HepG2 (cell line): ENCODE results near the gene ATP5PF. TPM values are rescaled to one million over a fixed set of nuclear protein-coding genes. Genes with fewer than 3 reads are reported as not detected.

Experiments
- ATAC-seq: fragments of 200-7000 bp; cut with Tn5 transposase; 3 replicates; pipeline ENCODE4 v1.9.1; 2020; ENCODE audit warnings: mild to moderate bottlenecking, moderate library complexity
- BruUV-seq: library from RNA; stranded (reverse); fragments of 400-500 nt; replicated peaks from 2 replicates; lab custom pipeline; 2021; lab: Mats Ljungman, UMichigan
- CTCF ChIA-PET: fragments of 300-600 bp; formaldehyde crosslinking; extraction: SDS; loops from one replicate; lab custom pipeline; 2021; ENCODE audit warnings: low total read pairs, inconsistent platforms, low intra/inter-chr PET ratio; lab: Yijun Ruan, JAX
- POLR2A ChIA-PET: fragments of 350-600 bp; sonication (Branson Sonifier 250); formaldehyde crosslinking; loops from one replicate; lab custom pipeline; 2020; ENCODE audit warnings: antibody characterized with exemption, inconsistent platforms; lab: Yijun Ruan, JAX
- DNase-seq: peaks from one replicate; pipeline ENCODE4 v3.0.0-alpha.2; 2015; ENCODE audit warnings: low spot score
- FAIRE-seq: peaks from 3 replicates; lab custom pipeline; 2011; peaks lifted over from hg19 to GRCh38; lab: Jason Lieb, UNC
- H2AFZ ChIP-seq: one replicate; pipeline ENCODE4 v1.6.1; 2011; ENCODE audit warnings: low read length, inconsistent platforms
- H3K27ac ChIP-seq: fragments of 300-600 bp; 3 replicates; pipeline ENCODE4 v1.8.0; 2011; ENCODE audit warnings: mixed run types, mild to moderate bottlenecking, mixed read lengths, low read length, inconsistent platforms; ENCODE audit not compliant: insufficient read depth; ENCODE audit errors: extremely low read length
- H3K27me3 ChIP-seq, 2 experiments: fragments of 200-600 bp in 1 of 2; 2 replicates in 1 of 2; 3 replicates in 1 of 2; pipeline versions ENCODE4 v1.6.0 to v1.8.0; 2011; ENCODE audit warnings: low read length in 2 of 2, mild to moderate bottlenecking in 2 of 2, moderate library complexity in 2 of 2, inconsistent platforms in 1 of 2; ENCODE audit not compliant: insufficient read depth in 2 of 2, control insufficient read depth in 1 of 2
- H3K36me3 ChIP-seq, 2 experiments: fragments of 200-600 bp in 1 of 2; replicated peaks in 1 of 2; 2 replicates in 1 of 2; 3 replicates in 1 of 2; pipeline versions ENCODE4 v1.5.1 to v1.8.0; 2011; ENCODE audit warnings: low read length in 2 of 2, inconsistent platforms in 1 of 2; ENCODE audit not compliant: insufficient read depth in 2 of 2, control insufficient read depth in 1 of 2
- H3K4me1 ChIP-seq: 2 replicates; pipeline ENCODE4 v1.5.1; 2012; ENCODE audit warnings: low read length, inconsistent platforms; ENCODE audit not compliant: insufficient read depth
- H3K4me2 ChIP-seq: 2 replicates; pipeline ENCODE4 v1.6.0; 2011; ENCODE audit warnings: low read depth, low read length, inconsistent platforms
- H3K4me3 ChIP-seq, 3 experiments: fragments of 200-600 bp in 1 of 3; sonication (generic), shearing (Covaris generic) in 1 of 3; replicated peaks in 1 of 3; 2 replicates each; pipeline ENCODE4 v1.5.1; 2011 to 2016; ENCODE audit warnings: low read length in 3 of 3, inconsistent platforms in 2 of 3, low read depth in 2 of 3, mild to moderate bottlenecking in 2 of 3, control low read depth in 1 of 3, mixed read lengths in 1 of 3; ENCODE audit not compliant: insufficient read depth in 1 of 3
- H3K79me2 ChIP-seq: one replicate; pipeline ENCODE4 v1.6.1; 2011; ENCODE audit warnings: low read length, inconsistent platforms; ENCODE audit not compliant: insufficient read depth
- H3K9ac ChIP-seq: 2 replicates; pipeline ENCODE4 v1.6.0; 2011; ENCODE audit warnings: mild to moderate bottlenecking, low read depth, low read length, inconsistent platforms; ENCODE audit not compliant: insufficient read depth
- H3K9me3 ChIP-seq: 2 replicates; pipeline ENCODE4 v1.5.1; 2012; ENCODE audit warnings: mild to moderate bottlenecking, low read length
- H4K20me1 ChIP-seq: 2 replicates; pipeline ENCODE4 v1.6.0; 2011; ENCODE audit warnings: inconsistent platforms, mild to moderate bottlenecking, low read length, moderate library complexity; ENCODE audit not compliant: insufficient read depth
- MBD4 ChIP-seq: IDR thresholded peaks from 2 replicates; pipeline ENCODE4 v1.6.1; 2012; ENCODE audit warnings: low read length, inconsistent platforms, borderline replicate concordance
- MEF2D ChIP-seq: sonication (generic); formaldehyde crosslinking; IDR thresholded peaks from 2 replicates; pipeline ENCODE4 v1.5.1; 2020; ENCODE audit warnings: mild to moderate bottlenecking, missing genetic modification reagents
- NFATC3 ChIP-seq: sonication (generic); formaldehyde crosslinking; IDR thresholded peaks from 2 replicates; pipeline ENCODE4 v1.5.1; 2020; ENCODE audit warnings: mild to moderate bottlenecking, missing genetic modification reagents
- SNAPC2 ChIP-seq: sonication (generic); formaldehyde crosslinking; IDR thresholded peaks from 2 replicates; pipeline ENCODE4 v1.8.1; 2022; ENCODE audit warnings: mild to moderate bottlenecking, missing genetic modification reagents
- SPEN ChIP-seq: sonication (generic); formaldehyde crosslinking; IDR thresholded peaks from 2 replicates; pipeline ENCODE4 v1.5.1; 2020; ENCODE audit warnings: low read depth, mild to moderate bottlenecking, missing genetic modification reagents
- ZNF274 ChIP-seq: sonication (generic); formaldehyde crosslinking; IDR thresholded peaks from 2 replicates; pipeline ENCODE4 v1.5.1; 2020; ENCODE audit warnings: mild to moderate bottlenecking, missing genetic modification reagents
- ZNF761 ChIP-seq: sonication (generic); formaldehyde crosslinking; conservative IDR thresholded peaks from 2 replicates; pipeline ENCODE4 v1.4.0; 2020; ENCODE audit warnings: mild to moderate bottlenecking, missing genetic modification reagents
- WGBS: methylation state at CpG from one replicate; pipeline ENCODE4 v1.1.6; 2017; ENCODE audit warnings: low lambda C conversion rate; 5-methylcytosine and 5-hydroxymethylcytosine counted together
- in situ Hi-C: cut with HindIII; loops from 2 replicates; pipeline ENCODE4 v1.10.0; 2017; ENCODE audit warnings: low pct_unique_long_range_greater_than_20kb; ENCODE audit not compliant: extremely low pct_ligation_motif_present
- intact Hi-C: fragments of 100-400 bp; cut with micrococcal nuclease; formaldehyde crosslinking; loops from one replicate; pipeline ENCODE4 v1.10.0; 2022; ENCODE audit not compliant: unreplicated experiment
- polyA plus RNA-seq, 8 experiments: library from polyadenylated mRNA; depleted of rRNA in 3 of 8; stranded (reverse) in 7 of 8; unstranded in 1 of 8; fragments of >200 nt; fragmentation: Illumina TruSeq in 4 of 8; extraction: Trizol in 4 of 8; gene quantifications; 2 replicates each; pipeline versions ENCODE4 v1.2.1 to v1.2.3, GENCODE V29; 2011 to 2016; ENCODE audit warnings: low read depth in 4 of 8, missing spikeins in 1 of 8, mixed read lengths in 1 of 8; ENCODE audit not compliant: insufficient read depth in 1 of 8
- total RNA-seq, 5 experiments: library from RNA; depleted of rRNA; stranded (reverse); fragments of >200 nt; fragmentation: Illumina TruSeq; extraction: Trizol; gene quantifications; 2 replicates each; pipeline ENCODE4 v1.2.3, GENCODE V29; 2016; ENCODE audit warnings: low read depth in 1 of 5
- TF ChIP-seq, protein P1 (sequence below): sonication (generic); formaldehyde crosslinking; IDR thresholded peaks from 2 replicates; pipeline ENCODE4 v1.5.0; 2020; ENCODE audit warnings: mild to moderate bottlenecking, missing genetic modification reagents, moderate library complexity
- TF ChIP-seq, protein P2 (sequence below): IDR thresholded peaks from 2 replicates; pipeline ENCODE4 v1.6.1; 2016
- TF ChIP-seq, protein P3 (sequence below): sonication (generic); formaldehyde crosslinking; IDR thresholded peaks from 2 replicates; pipeline ENCODE4 v1.4.0; 2020; ENCODE audit warnings: mild to moderate bottlenecking, low read depth, missing genetic modification reagents
- TF ChIP-seq, protein P4 (sequence below): sonication (generic); formaldehyde crosslinking; IDR thresholded peaks from 2 replicates; pipeline ENCODE4 v1.4.0; 2020; ENCODE audit warnings: mild to moderate bottlenecking, missing genetic modification reagents

Gene ATP5PF
- total and polyA plus RNA-seq, 2 of the 13 experiments (the other 11 are each of a cell fraction or from before 2014, with no cell fraction given): 131 to 157 TPM

DNA sequence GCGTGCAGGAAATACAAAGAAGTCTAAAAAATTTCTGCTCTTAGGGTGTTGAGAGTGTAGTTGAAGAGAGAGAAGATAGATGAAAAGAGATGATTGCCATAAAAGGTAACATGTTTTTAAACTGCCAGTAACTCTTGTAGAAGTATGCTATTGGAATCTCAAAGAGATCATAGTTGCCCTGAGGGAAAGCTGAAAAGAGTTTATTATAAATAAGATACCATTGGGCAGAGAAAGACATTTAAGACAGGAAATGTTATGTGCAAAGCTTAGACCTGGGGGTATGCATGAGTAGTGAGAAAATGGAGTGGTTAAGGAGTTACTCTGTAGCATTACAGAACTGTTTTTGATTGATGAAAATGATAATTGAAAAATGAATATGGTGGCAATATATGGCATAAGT lies 17.7 kb upstream of the ATP5PF start:
- Histone ChIP-seq H3K9me3 (no peaks in the 10 kb centered on the region), H3K79me2 (no peaks in the 10 kb centered on the region), H3K27me3 (no peaks in the 10 kb centered on the region), H4K20me1 (no peaks in the 10 kb centered on the region), H3K36me3 (peaks cover 2 to 48% of the 10 kb centered on the region in 2 experiments; a peak in 3 of 5 replicates), H3K4me3 (no peak overlapping the region), H3K27ac (no peak overlapping the region), H3K9ac (no peak overlapping the region), H3K4me2 (no peak overlapping the region), H3K4me1 (no peaks in the 10 kb centered on the region), H2AFZ (no peak overlapping the region)
- WGBS: 100% methylated on average over 1 of the region's 1 CpG
- ATAC-seq: no peak
- in situ Hi-C loops: no loop called here
- ChIA-PET POLR2A (no interaction called here), CTCF (no interaction called here)
- DNase-seq: no peak
- intact Hi-C loops: no loop called here
- TF ChIP-seq MEF2D (CRISPR knock-in tag) (no peak), NFATC3 (CRISPR knock-in tag) (no peak), SPEN (no peak), MBD4 (no peak), ZNF274 (CRISPR knock-in tag) (no peak)
- TF ChIP-seq, protein P1, sequence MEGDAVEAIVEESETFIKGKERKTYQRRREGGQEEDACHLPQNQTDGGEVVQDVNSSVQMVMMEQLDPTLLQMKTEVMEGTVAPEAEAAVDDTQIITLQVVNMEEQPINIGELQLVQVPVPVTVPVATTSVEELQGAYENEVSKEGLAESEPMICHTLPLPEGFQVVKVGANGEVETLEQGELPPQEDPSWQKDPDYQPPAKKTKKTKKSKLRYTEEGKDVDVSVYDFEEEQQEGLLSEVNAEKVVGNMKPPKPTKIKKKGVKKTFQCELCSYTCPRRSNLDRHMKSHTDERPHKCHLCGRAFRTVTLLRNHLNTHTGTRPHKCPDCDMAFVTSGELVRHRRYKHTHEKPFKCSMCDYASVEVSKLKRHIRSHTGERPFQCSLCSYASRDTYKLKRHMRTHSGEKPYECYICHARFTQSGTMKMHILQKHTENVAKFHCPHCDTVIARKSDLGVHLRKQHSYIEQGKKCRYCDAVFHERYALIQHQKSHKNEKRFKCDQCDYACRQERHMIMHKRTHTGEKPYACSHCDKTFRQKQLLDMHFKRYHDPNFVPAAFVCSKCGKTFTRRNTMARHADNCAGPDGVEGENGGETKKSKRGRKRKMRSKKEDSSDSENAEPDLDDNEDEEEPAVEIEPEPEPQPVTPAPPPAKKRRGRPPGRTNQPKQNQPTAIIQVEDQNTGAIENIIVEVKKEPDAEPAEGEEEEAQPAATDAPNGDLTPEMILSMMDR (CRISPR knock-in tag): no peak
- FAIRE-seq: no peak
- no TSS peak for BruUV-seq

DNA sequence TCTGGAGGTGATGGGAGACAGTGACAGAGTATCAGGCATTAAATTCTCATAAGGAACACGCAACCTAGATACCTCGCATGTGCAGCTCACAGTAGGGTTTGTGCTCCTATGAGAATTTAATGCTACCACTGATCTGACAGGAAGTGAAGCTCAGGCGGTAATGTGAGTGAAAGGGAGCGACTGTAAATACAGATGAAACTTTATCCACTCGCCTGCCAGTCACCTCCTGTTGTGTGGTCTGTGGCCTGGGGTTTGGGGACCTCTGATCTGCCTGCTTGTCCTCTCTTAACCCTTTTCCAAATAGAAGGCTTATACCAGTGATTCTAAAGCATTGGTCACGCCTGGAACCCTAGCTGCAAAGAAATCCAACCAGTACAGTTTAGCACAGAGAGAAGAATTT lies 15.4 kb upstream of the ATP5PF start:
- FAIRE-seq: no peak
- BruUV-seq: no TSS peak
- no peak for ATAC-seq
- CTCF ChIA-PET: no interaction called here
- Histone ChIP-seq H3K4me3 (no peak overlapping the region), H3K36me3 (peaks cover 0 to 51% of the 10 kb centered on the region in 2 experiments; a peak in 3 of 5 replicates), H3K9me3 (no peaks in the 10 kb centered on the region), H4K20me1 (no peaks in the 10 kb centered on the region), H3K27me3 (no peaks in the 10 kb centered on the region), H3K4me1 (no peaks in the 10 kb centered on the region), H3K27ac (no peak overlapping the region), H3K79me2 (no peaks in the 10 kb centered on the region), H2AFZ (no peak overlapping the region), H3K9ac (no peak overlapping the region), H3K4me2 (no peak overlapping the region)
- POLR2A ChIA-PET: no interaction called here
- in situ Hi-C loops (no loop called here), intact Hi-C loops (no loop called here)
- DNase-seq: no peak
- WGBS: 94% methylated on average over 6 of the region's 6 CpGs
- TF ChIP-seq, protein P2, sequence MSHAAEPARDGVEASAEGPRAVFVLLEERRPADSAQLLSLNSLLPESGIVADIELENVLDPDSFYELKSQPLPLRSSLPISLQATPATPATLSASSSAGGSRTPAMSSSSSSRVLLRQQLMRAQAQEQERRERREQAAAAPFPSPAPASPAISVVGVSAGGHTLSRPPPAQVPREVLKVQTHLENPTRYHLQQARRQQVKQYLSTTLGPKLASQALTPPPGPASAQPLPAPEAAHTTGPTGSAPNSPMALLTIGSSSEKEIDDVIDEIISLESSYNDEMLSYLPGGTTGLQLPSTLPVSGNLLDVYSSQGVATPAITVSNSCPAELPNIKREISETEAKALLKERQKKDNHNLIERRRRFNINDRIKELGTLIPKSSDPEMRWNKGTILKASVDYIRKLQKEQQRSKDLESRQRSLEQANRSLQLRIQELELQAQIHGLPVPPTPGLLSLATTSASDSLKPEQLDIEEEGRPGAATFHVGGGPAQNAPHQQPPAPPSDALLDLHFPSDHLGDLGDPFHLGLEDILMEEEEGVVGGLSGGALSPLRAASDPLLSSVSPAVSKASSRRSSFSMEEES (CRISPR knock-in tag): no peak
- TF ChIP-seq ZNF274 (CRISPR knock-in tag) (no peak), SNAPC2 (CRISPR knock-in tag) (no peak), ZNF761 (CRISPR knock-in tag) (no peak)
- TF ChIP-seq, protein P3, sequence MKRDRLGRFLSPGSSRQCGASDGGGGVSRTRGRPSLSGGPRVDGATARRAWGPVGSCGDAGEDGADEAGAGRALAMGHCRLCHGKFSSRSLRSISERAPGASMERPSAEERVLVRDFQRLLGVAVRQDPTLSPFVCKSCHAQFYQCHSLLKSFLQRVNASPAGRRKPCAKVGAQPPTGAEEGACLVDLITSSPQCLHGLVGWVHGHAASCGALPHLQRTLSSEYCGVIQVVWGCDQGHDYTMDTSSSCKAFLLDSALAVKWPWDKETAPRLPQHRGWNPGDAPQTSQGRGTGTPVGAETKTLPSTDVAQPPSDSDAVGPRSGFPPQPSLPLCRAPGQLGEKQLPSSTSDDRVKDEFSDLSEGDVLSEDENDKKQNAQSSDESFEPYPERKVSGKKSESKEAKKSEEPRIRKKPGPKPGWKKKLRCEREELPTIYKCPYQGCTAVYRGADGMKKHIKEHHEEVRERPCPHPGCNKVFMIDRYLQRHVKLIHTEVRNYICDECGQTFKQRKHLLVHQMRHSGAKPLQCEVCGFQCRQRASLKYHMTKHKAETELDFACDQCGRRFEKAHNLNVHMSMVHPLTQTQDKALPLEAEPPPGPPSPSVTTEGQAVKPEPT (CRISPR knock-in tag): no peak
- TF ChIP-seq, protein P4, sequence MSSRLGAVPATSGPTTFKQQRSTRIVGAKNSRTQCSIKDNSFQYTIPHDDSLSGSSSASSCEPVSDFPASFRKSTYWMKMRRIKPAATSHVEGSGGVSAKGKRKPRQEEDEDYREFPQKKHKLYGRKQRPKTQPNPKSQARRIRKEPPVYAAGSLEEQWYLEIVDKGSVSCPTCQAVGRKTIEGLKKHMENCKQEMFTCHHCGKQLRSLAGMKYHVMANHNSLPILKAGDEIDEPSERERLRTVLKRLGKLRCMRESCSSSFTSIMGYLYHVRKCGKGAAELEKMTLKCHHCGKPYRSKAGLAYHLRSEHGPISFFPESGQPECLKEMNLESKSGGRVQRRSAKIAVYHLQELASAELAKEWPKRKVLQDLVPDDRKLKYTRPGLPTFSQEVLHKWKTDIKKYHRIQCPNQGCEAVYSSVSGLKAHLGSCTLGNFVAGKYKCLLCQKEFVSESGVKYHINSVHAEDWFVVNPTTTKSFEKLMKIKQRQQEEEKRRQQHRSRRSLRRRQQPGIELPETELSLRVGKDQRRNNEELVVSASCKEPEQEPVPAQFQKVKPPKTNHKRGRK (CRISPR knock-in tag): no peak
